BLaER1 (cell line): ENCODE measurements around the gene DEAF1.

Experiments used
- H3K27ac ChIP-seq: shearing (Covaris generic); formaldehyde crosslinking; 2 replicates; pipeline ENCODE4 v1.8.1; 2022
- H3K27me3 ChIP-seq: shearing (Covaris generic); formaldehyde crosslinking; 2 replicates; pipeline ENCODE4 v1.8.1; 2022
- H3K36me3 ChIP-seq: shearing (Covaris generic); formaldehyde crosslinking; 2 replicates; pipeline ENCODE4 v1.8.1; 2022
- H3K4me1 ChIP-seq: shearing (Covaris generic); formaldehyde crosslinking; 2 replicates; pipeline ENCODE4 v1.8.1; 2022
- H3K4me2 ChIP-seq: shearing (Covaris generic); formaldehyde crosslinking; 2 replicates; pipeline ENCODE4 v1.8.1; 2022
- H3K4me3 ChIP-seq: shearing (Covaris generic); formaldehyde crosslinking; 2 replicates; pipeline ENCODE4 v1.8.1; 2022
- H3K9ac ChIP-seq: shearing (Covaris generic); formaldehyde crosslinking; 2 replicates; pipeline ENCODE4 v1.8.1; 2022
- H3K9me3 ChIP-seq: shearing (Covaris generic); formaldehyde crosslinking; 2 replicates; pipeline ENCODE4 v1.8.1; 2022
- H4K20me1 ChIP-seq: shearing (Covaris generic); formaldehyde crosslinking; 2 replicates; pipeline ENCODE4 v1.8.1; 2022
- Cebpa-rat ChIP-seq: shearing (Covaris generic); IDR thresholded peaks from 2 replicates; pipeline ENCODE4 v1.8.1; 2022

The DEAF1 gene

GRCh38 chr11:608791-609251 lies 86.2 kb downstream of the DEAF1 start:
- Histone ChIP-seq H3K36me3 (peaks cover 96% of the 10 kb centered on the region), H3K4me3 (no peak overlapping the region), H4K20me1 (peaks cover 99% of the 10 kb centered on the region), H3K27me3 (no peaks in the 10 kb centered on the region), H3K4me2 (peak overlapping the region; percentile 43), H3K4me1 (peaks cover 33% of the 10 kb centered on the region), H3K27ac (peak overlapping the region; percentile 59), H3K9ac (peak overlapping the region; percentile 34; the same call in 1 of the 2 replicates), H3K9me3 (no peaks in the 10 kb centered on the region)
- no peak for TF ChIP-seq Cebpa-rat

GRCh38 chr11:607971-608659 lies 86.9 kb downstream of the DEAF1 start:
- Histone ChIP-seq H3K36me3 (peaks cover 100% of the 10 kb centered on the region), H3K4me3 (no peak overlapping the region), H3K4me1 (peaks cover 28% of the 10 kb centered on the region), H3K9me3 (no peaks in the 10 kb centered on the region), H3K27ac (peak overlapping the region; percentile 59), H3K27me3 (no peaks in the 10 kb centered on the region), H4K20me1 (peaks cover 100% of the 10 kb centered on the region), H3K9ac (0 out of 2 replicates have a peak overlapping the region, but pooled peaks have one; percentile 34), H3K4me2 (peak overlapping the region; percentile 43)
- TF ChIP-seq Cebpa-rat = no peak

- Histone ChIP-seq H3K27ac (no peak overlapping the region), H3K9me3 (no peaks in the 10 kb centered on the region), H3K4me2 (no peak overlapping the region), H4K20me1 (peaks cover 100% of the 10 kb centered on the region), H3K27me3 (no peaks in the 10 kb centered on the region), H3K4me1 (peaks cover 19% of the 10 kb centered on the region), H3K36me3 (peaks cover 100% of the 10 kb centered on the region), H3K9ac (no peak overlapping the region), H3K4me3 (no peak overlapping the region)
- no peak for TF ChIP-seq Cebpa-rat
These were observed 87.8 kb downstream of the DEAF1 start for GRCh38 chr11:607020-607780.

GRCh38 chr11:606245-606644 lies 88.8 kb downstream of the DEAF1 start:
- peaks cover 17% of the 10 kb centered on the region for H3K4me1 ChIP-seq
- no peaks in the 10 kb centered on the region for H3K27me3 ChIP-seq
- no peak overlapping the region for H3K4me3 ChIP-seq
- no peaks in the 10 kb centered on the region for H3K9me3 ChIP-seq
- H3K9ac ChIP-seq = no peak overlapping the region
- no peak overlapping the region for H3K4me2 ChIP-seq
- H3K27ac ChIP-seq = no peak overlapping the region
- peaks cover 100% of the 10 kb centered on the region for H4K20me1 ChIP-seq
- no peak for TF ChIP-seq Cebpa-rat
- peaks cover 100% of the 10 kb centered on the region for H3K36me3 ChIP-seq

- no peaks in the 10 kb centered on the region for H3K9me3 ChIP-seq
- no peak for TF ChIP-seq Cebpa-rat
- no peak overlapping the region for H3K9ac ChIP-seq
- H3K36me3 ChIP-seq = peaks cover 100% of the 10 kb centered on the region
- H3K27ac ChIP-seq = no peak overlapping the region
- no peak overlapping the region for H3K4me3 ChIP-seq
- peaks cover 98% of the 10 kb centered on the region for H4K20me1 ChIP-seq
- no peak overlapping the region for H3K4me2 ChIP-seq
- H3K4me1 ChIP-seq = peaks cover 17% of the 10 kb centered on the region
- H3K27me3 ChIP-seq = no peaks in the 10 kb centered on the region
These were observed 89.5 kb downstream of the DEAF1 start for GRCh38 chr11:605286-606129.

GRCh38 chr11:603154-603553 lies 91.9 kb downstream of the DEAF1 start:
- Histone ChIP-seq H3K27ac (no peak overlapping the region), H3K36me3 (peaks cover 100% of the 10 kb centered on the region), H3K4me1 (peaks cover 7% of the 10 kb centered on the region), H3K9ac (no peak overlapping the region), H3K9me3 (no peaks in the 10 kb centered on the region), H4K20me1 (peaks cover 96% of the 10 kb centered on the region), H3K4me3 (no peak overlapping the region), H3K4me2 (no peak overlapping the region), H3K27me3 (no peaks in the 10 kb centered on the region)
- no peak for TF ChIP-seq Cebpa-rat

GRCh38 chr11:601573-602245 lies 93.3 kb downstream of the DEAF1 start:
- Histone ChIP-seq H3K9ac (no peak overlapping the region), H4K20me1 (peaks cover 94% of the 10 kb centered on the region), H3K4me3 (no peak overlapping the region), H3K27ac (no peak overlapping the region), H3K27me3 (no peaks in the 10 kb centered on the region), H3K4me2 (no peak overlapping the region), H3K9me3 (no peaks in the 10 kb centered on the region), H3K4me1 (no peaks in the 10 kb centered on the region), H3K36me3 (peaks cover 99% of the 10 kb centered on the region)
- TF ChIP-seq Cebpa-rat = no peak

- no peaks in the 10 kb centered on the region for H3K27me3 ChIP-seq
- H3K27ac ChIP-seq = no peak overlapping the region
- H3K4me3 ChIP-seq = no peak overlapping the region
- TF ChIP-seq Cebpa-rat = no peak
- no peaks in the 10 kb centered on the region for H3K9me3 ChIP-seq
- no peaks in the 10 kb centered on the region for H3K4me1 ChIP-seq
- H3K9ac ChIP-seq = no peak overlapping the region
- peaks cover 99% of the 10 kb centered on the region for H3K36me3 ChIP-seq
- H4K20me1 ChIP-seq = peaks cover 94% of the 10 kb centered on the region
- H3K4me2 ChIP-seq = no peak overlapping the region
These were observed 96.9 kb downstream of the DEAF1 start for GRCh38 chr11:598005-598680.
